Adrenal gland (tissue), 12 donors: Measurements from ENCODE around the gene RFT1. TPM values are rescaled to one million over a fixed set of nuclear protein-coding genes. Genes with fewer than 3 reads are reported as not detected.

Source experiments
- DNase-seq, 7 donors: peaks; one replicate each; pipeline ENCODE4 v3.0.0-alpha.2; 2019 to 2020
- H3K27ac ChIP-seq, 5 donors: fragments of 200-600 bp; sonication (generic) in 4 of 5; 1 replicate in 3 of 5; 2 replicates in 2 of 5; pipeline versions ENCODE4 v1.5.1 to v1.8.0; 2016 to 2020; ENCODE audit warnings: mild to moderate bottlenecking in 1 of 5
- H3K27me3 ChIP-seq: fragments of 200-600 bp; 2 replicates; pipeline ENCODE4 v1.8.0; 2021
- H3K36me3 ChIP-seq, 2 donors: fragments of 200-600 bp; replicated peaks in 1 of 2; 1 replicate in 1 of 2; 2 replicates in 1 of 2; pipeline versions ENCODE4 v1.5.1 to v1.8.0; 2018 to 2022
- H3K4me1 ChIP-seq, 2 donors: fragments of 200-600 bp; replicated peaks in 1 of 2; 1 replicate in 1 of 2; 2 replicates in 1 of 2; pipeline versions ENCODE4 v1.5.1 to v1.8.0; 2018 to 2021
- H3K4me3 ChIP-seq, 4 donors: fragments of 200-600 bp; sonication (generic) in 3 of 4; one replicate each; pipeline ENCODE4 v1.5.1; 2016 to 2018
- H3K9me3 ChIP-seq, 3 donors: fragments of 200-600 bp; sonication (generic) in 1 of 3; replicated peaks in 1 of 3; 1 replicate in 2 of 3; 2 replicates in 1 of 3; pipeline versions ENCODE4 v1.5.1 to v1.8.0; 2016 to 2021
- POLR2A ChIP-seq, 2 donors: fragments of 450-650 bp; IDR thresholded peaks; one replicate each; pipeline ENCODE4 v1.6.1; 2017; ENCODE audit warnings: antibody characterized with exemption in 2 of 2, mild to moderate bottlenecking in 2 of 2, moderate library complexity in 1 of 2
- WGBS, 4 donors: extraction: QIAGEN DNeasy Blood & Tissue Kit in 2 of 4; methylation state at CpG; one replicate each; pipeline versions ENCODE4 v1.1.5 to v1.1.7; 2013 to 2017; 5-methylcytosine and 5-hydroxymethylcytosine counted together
- intact Hi-C, 2 donors: fragments of 100-400 bp; cut with DNase I; formaldehyde crosslinking; loops; one replicate each; pipeline versions ENCODE4 v1.14.1 to v1.15.0; 2022 to 2023
- polyA plus RNA-seq, 3 donors: library from polyadenylated mRNA; stranded (reverse); fragments of 200-250 nt in 2 of 3; fragments of 350-450 nt in 1 of 3; fragmentation: Illumina TruSeq in 1 of 3; extraction: RNeasy Lipid Tissue Mini Kit (QIAGEN cat#74804) in 1 of 3; gene quantifications; one replicate each; pipeline ENCODE4 v1.2.3, GENCODE V29; 2013 to 2014
- total RNA-seq, 9 donors: library from RNA; depleted of rRNA in 4 of 9; stranded (reverse); fragments of >200 nt in 4 of 9; fragments of 120-200 nt in 1 of 9; fragmentation: NEBNext Ultra II Directional in 1 of 9; extraction: Animal tissue kit (Norgen Biotek cat#: 25700) in 1 of 9; gene quantifications; one replicate each; pipeline versions ENCODE4 v1.1.0 to v1.2.4, GENCODE V29; 2013 to 2023
- TF ChIP-seq, protein P1 (sequence below), 6 experiments: fragments of 450-650 bp in 4 of 6; fragments of 200-600 bp in 2 of 6; sonication (generic) in 1 of 6; IDR thresholded peaks; 1 replicate in 5 of 6; 2 replicates in 1 of 6; pipeline versions ENCODE4 v1.5.1 to v1.8.0; 2016 to 2021; ENCODE audit warnings: antibody characterized with exemption in 6 of 6, mild to moderate bottlenecking in 2 of 6, moderate library complexity in 1 of 6
- donor health status: healthy with polysubstance abuse.
- donor health status: Bipolar disorder and iron deficiency.
- donor health status: DM: yes; HTN: yes; CAD: no.
- donor health status: DM: no; HTN: no; CAD: no.
- donor health status: DM: no; HTN: no; CAD: no.
- donor health status: DM: yes; HTN: yes; CAD: no.

Gene RFT1
- total and polyA plus RNA-seq, 12 donors: 6.7 to 34.5 (median 20.4) TPM

GRCh38 chr3:53072653-53073552, 57.3 kb downstream of the RFT1 start:
- DNase-seq: peak; percentile 79 to 93 (median 85)
- no peaks in the 10 kb centered on the region for H3K27me3 ChIP-seq
- H3K4me3 ChIP-seq: peak overlapping the region; percentile 23 to 84 (median 43)
- intact Hi-C loops: loop anchor here (5.0 to 10.0 kb wide), 4 partner anchors 138 to 318 kb away; no protein-coding TSS in a partner anchor
- H3K27ac ChIP-seq: peak overlapping the region in 2 of 5 donors; percentile 22 to 30
- WGBS, 4 donors: 1 to 33% (median 7%) methylated on average over 13 to 32 of the region's 32 CpGs
- no peaks in the 10 kb centered on the region for H3K9me3 ChIP-seq
- H3K36me3 ChIP-seq: no peaks in the 10 kb centered on the region
- H3K4me1 ChIP-seq: peaks cover 0 to 6% of the 10 kb centered on the region in 2 donors
- TF ChIP-seq POLR2A (IDR thresholded peaks at IDR 0.05): no peak
- TF ChIP-seq, protein P1, sequence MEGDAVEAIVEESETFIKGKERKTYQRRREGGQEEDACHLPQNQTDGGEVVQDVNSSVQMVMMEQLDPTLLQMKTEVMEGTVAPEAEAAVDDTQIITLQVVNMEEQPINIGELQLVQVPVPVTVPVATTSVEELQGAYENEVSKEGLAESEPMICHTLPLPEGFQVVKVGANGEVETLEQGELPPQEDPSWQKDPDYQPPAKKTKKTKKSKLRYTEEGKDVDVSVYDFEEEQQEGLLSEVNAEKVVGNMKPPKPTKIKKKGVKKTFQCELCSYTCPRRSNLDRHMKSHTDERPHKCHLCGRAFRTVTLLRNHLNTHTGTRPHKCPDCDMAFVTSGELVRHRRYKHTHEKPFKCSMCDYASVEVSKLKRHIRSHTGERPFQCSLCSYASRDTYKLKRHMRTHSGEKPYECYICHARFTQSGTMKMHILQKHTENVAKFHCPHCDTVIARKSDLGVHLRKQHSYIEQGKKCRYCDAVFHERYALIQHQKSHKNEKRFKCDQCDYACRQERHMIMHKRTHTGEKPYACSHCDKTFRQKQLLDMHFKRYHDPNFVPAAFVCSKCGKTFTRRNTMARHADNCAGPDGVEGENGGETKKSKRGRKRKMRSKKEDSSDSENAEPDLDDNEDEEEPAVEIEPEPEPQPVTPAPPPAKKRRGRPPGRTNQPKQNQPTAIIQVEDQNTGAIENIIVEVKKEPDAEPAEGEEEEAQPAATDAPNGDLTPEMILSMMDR (IDR thresholded peaks at IDR 0.05): peak; percentile 88 to 96 (median 92)

DNA sequence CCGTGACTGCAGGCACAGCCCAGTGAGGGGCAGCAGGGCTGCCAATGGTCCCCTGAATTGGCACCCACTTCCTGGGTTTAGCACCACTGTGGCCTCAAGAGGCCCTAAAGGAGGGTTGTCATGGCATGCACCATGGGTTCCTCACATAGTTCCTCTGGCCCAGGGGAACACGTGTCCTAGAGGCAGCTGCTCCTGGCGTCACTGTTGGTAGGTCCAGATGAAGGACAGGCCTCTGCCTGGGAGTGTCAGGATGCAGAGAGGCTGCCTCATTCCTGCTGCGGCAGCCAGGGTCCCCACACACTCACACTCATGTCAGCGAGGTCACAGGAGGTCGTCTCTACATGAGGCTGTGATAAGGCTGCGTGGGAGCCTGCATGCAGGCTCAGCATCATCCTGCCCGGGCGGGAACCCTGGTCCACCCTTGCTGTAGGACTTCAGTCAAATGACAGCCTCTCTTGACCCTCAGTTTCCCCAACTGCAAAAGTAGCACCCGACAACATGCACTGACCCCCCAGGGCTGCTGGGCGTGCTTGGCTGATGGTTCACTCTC, 58.3 kb downstream of the RFT1 start:
- peaks cover 0 to 6% of the 10 kb centered on the region in 2 donors for H3K4me1 ChIP-seq
- H3K27ac ChIP-seq: no peak overlapping the region
- DNase-seq: no peak
- no peaks in the 10 kb centered on the region for H3K36me3 ChIP-seq
- 72 to 92% (median 82%) methylated on average over 3 to 11 of the region's 11 CpGs for WGBS, 4 donors
- intact Hi-C loops: loop anchor here (5.0 to 10.0 kb wide), 4 partner anchors 137 to 317 kb away; no protein-coding TSS in a partner anchor
- TF ChIP-seq, protein P1 (IDR thresholded peaks at IDR 0.05): no peak
- TF ChIP-seq POLR2A (IDR thresholded peaks at IDR 0.05): no peak
- H3K4me3 ChIP-seq: peak overlapping the region in 1 of 4 donors; percentile 84
- H3K27me3 ChIP-seq: no peaks in the 10 kb centered on the region
- no peaks in the 10 kb centered on the region for H3K9me3 ChIP-seq

GRCh38 chr3:53069422-53070068, 60.7 kb downstream of the RFT1 start:
- Histone ChIP-seq H3K27me3 (no peaks in the 10 kb centered on the region), H3K4me3 (no peak overlapping the region), H3K36me3 (no peaks in the 10 kb centered on the region), H3K4me1 (peaks cover 0 to 6% of the 10 kb centered on the region in 2 donors), H3K9me3 (no peaks in the 10 kb centered on the region), H3K27ac (no peak overlapping the region)
- intact Hi-C loops: loop anchor here (5.0 to 10.0 kb wide), 4 partner anchors 135 to 315 kb away; no protein-coding TSS in a partner anchor
- DNase-seq: peak in 1 of 7 donors; percentile 5
- TF ChIP-seq, protein P1 (IDR thresholded peaks at IDR 0.05): no peak
- TF ChIP-seq POLR2A (IDR thresholded peaks at IDR 0.05): no peak
- 77 to 100% (median 79%) methylated on average over 1 to 4 of the region's 4 CpGs for WGBS, 4 donors

DNA sequence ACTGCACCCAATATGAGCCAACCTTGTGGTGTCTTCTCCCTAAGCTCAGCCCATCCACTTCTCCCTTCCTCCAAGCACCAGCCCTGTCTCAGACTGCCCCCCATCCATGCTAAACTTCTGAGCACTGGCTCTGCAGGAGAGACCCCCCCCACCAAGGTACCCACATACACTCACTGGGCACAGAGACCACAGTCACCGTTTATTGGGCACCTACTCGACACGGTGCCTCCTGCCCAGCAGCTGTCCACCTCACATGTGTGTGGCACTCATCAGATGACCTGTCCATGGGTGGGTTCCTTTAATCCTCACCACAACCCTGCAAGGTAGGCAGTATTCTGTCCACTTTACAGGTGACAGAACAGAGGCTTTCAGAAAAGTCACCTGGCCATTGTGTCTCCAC, 62.1 kb downstream of the RFT1 start:
- H3K27ac ChIP-seq: no peak overlapping the region
- H3K9me3 ChIP-seq: no peaks in the 10 kb centered on the region
- intact Hi-C loops: no loop called here
- H3K36me3 ChIP-seq: no peaks in the 10 kb centered on the region
- TF ChIP-seq POLR2A (IDR thresholded peaks at IDR 0.05): no peak
- TF ChIP-seq, protein P1 (IDR thresholded peaks at IDR 0.05): no peak
- H3K4me1 ChIP-seq: peaks cover 0 to 6% of the 10 kb centered on the region in 2 donors
- no peaks in the 10 kb centered on the region for H3K27me3 ChIP-seq
- H3K4me3 ChIP-seq: no peak overlapping the region
- no peak for DNase-seq
- 73 to 100% (median 85%) methylated on average over 1 to 3 of the region's 3 CpGs for WGBS, 4 donors
